Activated CD8-positive, alpha-beta memory T cell treated with anti-CD3 and anti-CD28 coated beads, Interleukin-2, amount 50 U/mL, for 1 hour (primary cell): Measurements from ENCODE around the gene ZFP42.
"Not testable (repeated sequence)": the region's sequence is repeated elsewhere in the genome, so short reads cannot be mapped to it uniquely, and the experiment has no call there.

Source experiments
- DNase-seq: peaks from one replicate; pipeline ENCODE4 v3.0.0-alpha.2; 2020; ENCODE audit errors: extremely low read depth

The ZFP42 gene

GRCh38 chr4:188021548-188022249, 26.1 kb downstream of the ZFP42 start:
- no peak for DNase-seq

GRCh38 chr4:188023682-188024081, 28.1 kb downstream of the ZFP42 start:
- DNase-seq, result no peak

- no peak for DNase-seq
Observed at GRCh38 chr4:188025476-188025875, 29.9 kb downstream of the ZFP42 start.

GRCh38 chr4:188029114-188029513, 33.5 kb downstream of the ZFP42 start:
- no peak for DNase-seq

GRCh38 chr4:188030401-188030800, 34.8 kb downstream of the ZFP42 start:
- no peak for DNase-seq

- DNase-seq, result no peak
Observed at GRCh38 chr4:188031751-188032150, 36.2 kb downstream of the ZFP42 start.

GRCh38 chr4:188032170-188032569, 36.6 kb downstream of the ZFP42 start:
- no peak for DNase-seq

GRCh38 chr4:188032583-188032982, 37.0 kb downstream of the ZFP42 start:
- no peak for DNase-seq

- no peak for DNase-seq
Observed at GRCh38 chr4:188037003-188037713, 41.6 kb downstream of the ZFP42 start.

GRCh38 chr4:188041721-188042120, 46.1 kb downstream of the ZFP42 start:
- no peak for DNase-seq

GRCh38 chr4:188042191-188042590, 46.6 kb downstream of the ZFP42 start:
- no peak for DNase-seq

GRCh38 chr4:188043154-188043553, 47.6 kb downstream of the ZFP42 start:
- no peak for DNase-seq

GRCh38 chr4:188045461-188045860, 49.9 kb downstream of the ZFP42 start:
- not testable (repeated sequence) for DNase-seq

- no peak for DNase-seq
Observed at GRCh38 chr4:188046657-188047056, 51.1 kb downstream of the ZFP42 start.

- DNase-seq, result no peak
Observed at GRCh38 chr4:188053302-188053701, 57.7 kb downstream of the ZFP42 start.
